Measurements from ENCODE around the gene KICS2.

- no peak for TF ChIP-seq CTCF (IDR thresholded peaks at IDR 0.05)
- no peak for TF ChIP-seq EZH2 (IDR thresholded peaks at IDR 0.05)
Measured at GRCh38 chr12:64243809-64244208, 21.7 kb upstream of the KICS2 start.

Data from neural progenitor cell (in vitro differentiated cells).